HepG2 (cell line): ENCODE measurements around the gene ACP1. TPM values are rescaled to one million over a fixed set of nuclear protein-coding genes. Genes with fewer than 3 reads are reported as not detected.

Experiments
- ATAC-seq: fragments of 200-7000 bp; cut with Tn5 transposase; 3 replicates; pipeline ENCODE4 v1.9.1; 2020; ENCODE audit warnings: mild to moderate bottlenecking, moderate library complexity
- BruUV-seq: library from RNA; stranded (reverse); fragments of 400-500 nt; replicated peaks from 2 replicates; lab custom pipeline; 2021; lab: Mats Ljungman, UMichigan
- CTCF ChIA-PET: fragments of 300-600 bp; formaldehyde crosslinking; extraction: SDS; loops from one replicate; lab custom pipeline; 2021; ENCODE audit warnings: low total read pairs, inconsistent platforms, low intra/inter-chr PET ratio; lab: Yijun Ruan, JAX
- POLR2A ChIA-PET: fragments of 350-600 bp; sonication (Branson Sonifier 250); formaldehyde crosslinking; loops from one replicate; lab custom pipeline; 2020; ENCODE audit warnings: antibody characterized with exemption, inconsistent platforms; lab: Yijun Ruan, JAX
- DNase-seq: peaks from one replicate; pipeline ENCODE4 v3.0.0-alpha.2; 2015; ENCODE audit warnings: low spot score
- FAIRE-seq: peaks from 3 replicates; lab custom pipeline; 2011; peaks lifted over from hg19 to GRCh38; lab: Jason Lieb, UNC
- H2AFZ ChIP-seq: one replicate; pipeline ENCODE4 v1.6.1; 2011; ENCODE audit warnings: low read length, inconsistent platforms
- H3K27ac ChIP-seq: fragments of 300-600 bp; 3 replicates; pipeline ENCODE4 v1.8.0; 2011; ENCODE audit warnings: mixed run types, mild to moderate bottlenecking, mixed read lengths, low read length, inconsistent platforms; ENCODE audit not compliant: insufficient read depth; ENCODE audit errors: extremely low read length
- H3K27me3 ChIP-seq, 2 experiments: fragments of 200-600 bp in 1 of 2; 2 replicates in 1 of 2; 3 replicates in 1 of 2; pipeline versions ENCODE4 v1.6.0 to v1.8.0; 2011; ENCODE audit warnings: low read length in 2 of 2, mild to moderate bottlenecking in 2 of 2, moderate library complexity in 2 of 2, inconsistent platforms in 1 of 2; ENCODE audit not compliant: insufficient read depth in 2 of 2, control insufficient read depth in 1 of 2
- H3K36me3 ChIP-seq, 2 experiments: fragments of 200-600 bp in 1 of 2; replicated peaks in 1 of 2; 2 replicates in 1 of 2; 3 replicates in 1 of 2; pipeline versions ENCODE4 v1.5.1 to v1.8.0; 2011; ENCODE audit warnings: low read length in 2 of 2, inconsistent platforms in 1 of 2; ENCODE audit not compliant: insufficient read depth in 2 of 2, control insufficient read depth in 1 of 2
- H3K4me1 ChIP-seq: 2 replicates; pipeline ENCODE4 v1.5.1; 2012; ENCODE audit warnings: low read length, inconsistent platforms; ENCODE audit not compliant: insufficient read depth
- H3K4me2 ChIP-seq: 2 replicates; pipeline ENCODE4 v1.6.0; 2011; ENCODE audit warnings: low read depth, low read length, inconsistent platforms
- H3K4me3 ChIP-seq, 3 experiments: fragments of 200-600 bp in 1 of 3; sonication (generic), shearing (Covaris generic) in 1 of 3; replicated peaks in 1 of 3; 2 replicates each; pipeline ENCODE4 v1.5.1; 2011 to 2016; ENCODE audit warnings: low read length in 3 of 3, inconsistent platforms in 2 of 3, low read depth in 2 of 3, mild to moderate bottlenecking in 2 of 3, control low read depth in 1 of 3, mixed read lengths in 1 of 3; ENCODE audit not compliant: insufficient read depth in 1 of 3
- H3K79me2 ChIP-seq: one replicate; pipeline ENCODE4 v1.6.1; 2011; ENCODE audit warnings: low read length, inconsistent platforms; ENCODE audit not compliant: insufficient read depth
- H3K9ac ChIP-seq: 2 replicates; pipeline ENCODE4 v1.6.0; 2011; ENCODE audit warnings: mild to moderate bottlenecking, low read depth, low read length, inconsistent platforms; ENCODE audit not compliant: insufficient read depth
- H3K9me3 ChIP-seq: 2 replicates; pipeline ENCODE4 v1.5.1; 2012; ENCODE audit warnings: mild to moderate bottlenecking, low read length
- H4K20me1 ChIP-seq: 2 replicates; pipeline ENCODE4 v1.6.0; 2011; ENCODE audit warnings: inconsistent platforms, mild to moderate bottlenecking, low read length, moderate library complexity; ENCODE audit not compliant: insufficient read depth
- BRCA1 ChIP-seq: sonication (generic); formaldehyde crosslinking; IDR thresholded peaks from 2 replicates; pipeline ENCODE4 v1.4.0; 2020; ENCODE audit warnings: missing genetic modification reagents
- HNF1B ChIP-seq: sonication (generic); formaldehyde crosslinking; IDR thresholded peaks from 2 replicates; pipeline ENCODE4 v1.5.1; 2020; ENCODE audit warnings: mild to moderate bottlenecking, moderate library complexity, missing genetic modification reagents
- KAT8 ChIP-seq: IDR thresholded peaks from 2 replicates; pipeline ENCODE4 v1.6.1; 2016; ENCODE audit warnings: missing genetic modification reagents, missing compliant biosample characterization
- PAWR ChIP-seq: sonication (generic); formaldehyde crosslinking; IDR thresholded peaks from 2 replicates; pipeline ENCODE4 v1.4.0; 2020; ENCODE audit warnings: missing genetic modification reagents, mild to moderate bottlenecking, borderline replicate concordance
- ZKSCAN8 ChIP-seq: IDR thresholded peaks from 2 replicates; pipeline ENCODE4 v1.6.1; 2016; ENCODE audit warnings: borderline replicate concordance, missing genetic modification reagents, missing compliant biosample characterization
- WGBS: methylation state at CpG from one replicate; pipeline ENCODE4 v1.1.6; 2017; ENCODE audit warnings: low lambda C conversion rate; 5-methylcytosine and 5-hydroxymethylcytosine counted together
- in situ Hi-C: cut with HindIII; loops from 2 replicates; pipeline ENCODE4 v1.10.0; 2017; ENCODE audit warnings: low pct_unique_long_range_greater_than_20kb; ENCODE audit not compliant: extremely low pct_ligation_motif_present
- intact Hi-C: fragments of 100-400 bp; cut with micrococcal nuclease; formaldehyde crosslinking; loops from one replicate; pipeline ENCODE4 v1.10.0; 2022; ENCODE audit not compliant: unreplicated experiment
- polyA plus RNA-seq, 8 experiments: library from polyadenylated mRNA; depleted of rRNA in 3 of 8; stranded (reverse) in 7 of 8; unstranded in 1 of 8; fragments of >200 nt; fragmentation: Illumina TruSeq in 4 of 8; extraction: Trizol in 4 of 8; gene quantifications; 2 replicates each; pipeline versions ENCODE4 v1.2.1 to v1.2.3, GENCODE V29; 2011 to 2016; ENCODE audit warnings: low read depth in 4 of 8, missing spikeins in 1 of 8, mixed read lengths in 1 of 8; ENCODE audit not compliant: insufficient read depth in 1 of 8
- total RNA-seq, 5 experiments: library from RNA; depleted of rRNA; stranded (reverse); fragments of >200 nt; fragmentation: Illumina TruSeq; extraction: Trizol; gene quantifications; 2 replicates each; pipeline ENCODE4 v1.2.3, GENCODE V29; 2016; ENCODE audit warnings: low read depth in 1 of 5
- TF ChIP-seq, protein P1 (sequence below): sonication (generic); formaldehyde crosslinking; IDR thresholded peaks from 2 replicates; pipeline ENCODE4 v1.5.0; 2020; ENCODE audit warnings: mild to moderate bottlenecking, missing genetic modification reagents, borderline replicate concordance
- TF ChIP-seq, protein P2 (sequence below), 2 experiments: sonication (generic) in 1 of 2; formaldehyde crosslinking in 1 of 2; IDR thresholded peaks; 2 replicates each; pipeline versions ENCODE4 v1.4.0 to v1.6.1; 2016 to 2020; ENCODE audit warnings: borderline replicate concordance in 1 of 2, low read depth in 1 of 2, mild to moderate bottlenecking in 1 of 2, missing genetic modification reagents in 1 of 2
- TF ChIP-seq, protein P3 (sequence below): IDR thresholded peaks from 2 replicates; pipeline ENCODE4 v1.6.1; 2016; ENCODE audit warnings: control low read depth

The ACP1 gene
- total and polyA plus RNA-seq, 2 of the 13 experiments (the other 11 are each of a cell fraction or from before 2014, with no cell fraction given), result 246 to 348 TPM

GRCh38 chr2:290090-290722 lies 25.5 kb downstream of the ACP1 start (continued):
- TF ChIP-seq, protein P1, sequence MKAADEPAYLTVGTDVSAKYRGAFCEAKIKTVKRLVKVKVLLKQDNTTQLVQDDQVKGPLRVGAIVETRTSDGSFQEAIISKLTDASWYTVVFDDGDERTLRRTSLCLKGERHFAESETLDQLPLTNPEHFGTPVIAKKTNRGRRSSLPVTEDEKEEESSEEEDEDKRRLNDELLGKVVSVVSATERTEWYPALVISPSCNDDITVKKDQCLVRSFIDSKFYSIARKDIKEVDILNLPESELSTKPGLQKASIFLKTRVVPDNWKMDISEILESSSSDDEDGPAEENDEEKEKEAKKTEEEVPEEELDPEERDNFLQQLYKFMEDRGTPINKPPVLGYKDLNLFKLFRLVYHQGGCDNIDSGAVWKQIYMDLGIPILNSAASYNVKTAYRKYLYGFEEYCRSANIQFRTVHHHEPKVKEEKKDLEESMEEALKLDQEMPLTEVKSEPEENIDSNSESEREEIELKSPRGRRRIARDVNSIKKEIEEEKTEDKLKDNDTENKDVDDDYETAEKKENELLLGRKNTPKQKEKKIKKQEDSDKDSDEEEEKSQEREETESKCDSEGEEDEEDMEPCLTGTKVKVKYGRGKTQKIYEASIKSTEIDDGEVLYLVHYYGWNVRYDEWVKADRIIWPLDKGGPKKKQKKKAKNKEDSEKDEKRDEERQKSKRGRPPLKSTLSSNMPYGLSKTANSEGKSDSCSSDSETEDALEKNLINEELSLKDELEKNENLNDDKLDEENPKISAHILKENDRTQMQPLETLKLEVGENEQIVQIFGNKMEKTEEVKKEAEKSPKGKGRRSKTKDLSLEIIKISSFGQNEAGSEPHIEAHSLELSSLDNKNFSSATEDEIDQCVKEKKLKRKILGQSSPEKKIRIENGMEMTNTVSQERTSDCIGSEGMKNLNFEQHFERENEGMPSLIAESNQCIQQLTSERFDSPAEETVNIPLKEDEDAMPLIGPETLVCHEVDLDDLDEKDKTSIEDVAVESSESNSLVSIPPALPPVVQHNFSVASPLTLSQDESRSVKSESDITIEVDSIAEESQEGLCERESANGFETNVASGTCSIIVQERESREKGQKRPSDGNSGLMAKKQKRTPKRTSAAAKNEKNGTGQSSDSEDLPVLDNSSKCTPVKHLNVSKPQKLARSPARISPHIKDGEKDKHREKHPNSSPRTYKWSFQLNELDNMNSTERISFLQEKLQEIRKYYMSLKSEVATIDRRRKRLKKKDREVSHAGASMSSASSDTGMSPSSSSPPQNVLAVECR, result peak; percentile 2; the same call in 1 of the 2 replicates
- peak; percentile 60; the same call in 1 of the 2 replicates for TF ChIP-seq BRCA1 (CRISPR knock-in tag)
- peak; percentile 45; the same call in 1 of the 2 replicates for TF ChIP-seq KAT8 (CRISPR knock-in tag)
- peak; percentile 63; the same call in 1 of the 2 replicates for TF ChIP-seq ZKSCAN8
- TF ChIP-seq, all 625 proteins: peak for 81

DNA sequence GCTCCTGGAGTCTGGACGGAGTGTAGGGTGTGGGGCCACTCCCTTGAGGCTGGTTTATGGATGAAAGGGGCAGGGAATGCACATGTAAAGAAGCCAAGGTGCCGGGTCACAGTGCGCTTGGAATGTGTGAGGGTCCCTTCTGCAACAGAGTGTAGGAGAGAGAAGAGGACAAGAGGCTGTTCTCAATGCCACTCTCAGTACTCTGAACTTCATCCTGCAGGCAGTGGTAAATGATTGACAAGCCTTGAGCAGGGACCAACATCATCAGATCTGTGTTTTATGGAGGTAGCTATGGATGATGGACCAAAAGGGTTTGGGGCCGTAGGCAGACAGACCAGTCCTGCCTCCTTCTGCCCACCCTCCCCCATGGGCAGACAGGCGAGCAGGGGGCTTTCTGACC lies 30.3 kb downstream of the ACP1 start:
- Histone ChIP-seq H4K20me1 (no peaks in the 10 kb centered on the region), H3K36me3 (no peaks in the 10 kb centered on the region), H3K27ac (no peak overlapping the region), H3K9ac (no peak overlapping the region), H3K79me2 (no peaks in the 10 kb centered on the region), H2AFZ (no peak overlapping the region), H3K27me3 (peaks cover 0 to 17% of the 10 kb centered on the region in 2 experiments; a peak in 4 of 5 replicates), H3K4me1 (peaks cover 9% of the 10 kb centered on the region), H3K4me3 (no peak overlapping the region), H3K9me3 (no peaks in the 10 kb centered on the region), H3K4me2 (no peak overlapping the region)
- TF ChIP-seq, protein P2, sequence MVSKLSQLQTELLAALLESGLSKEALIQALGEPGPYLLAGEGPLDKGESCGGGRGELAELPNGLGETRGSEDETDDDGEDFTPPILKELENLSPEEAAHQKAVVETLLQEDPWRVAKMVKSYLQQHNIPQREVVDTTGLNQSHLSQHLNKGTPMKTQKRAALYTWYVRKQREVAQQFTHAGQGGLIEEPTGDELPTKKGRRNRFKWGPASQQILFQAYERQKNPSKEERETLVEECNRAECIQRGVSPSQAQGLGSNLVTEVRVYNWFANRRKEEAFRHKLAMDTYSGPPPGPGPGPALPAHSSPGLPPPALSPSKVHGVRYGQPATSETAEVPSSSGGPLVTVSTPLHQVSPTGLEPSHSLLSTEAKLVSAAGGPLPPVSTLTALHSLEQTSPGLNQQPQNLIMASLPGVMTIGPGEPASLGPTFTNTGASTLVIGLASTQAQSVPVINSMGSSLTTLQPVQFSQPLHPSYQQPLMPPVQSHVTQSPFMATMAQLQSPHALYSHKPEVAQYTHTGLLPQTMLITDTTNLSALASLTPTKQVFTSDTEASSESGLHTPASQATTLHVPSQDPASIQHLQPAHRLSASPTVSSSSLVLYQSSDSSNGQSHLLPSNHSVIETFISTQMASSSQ (IDR thresholded peaks at IDR 0.05; ENCODE audit: low read depth), result 0 out of 2 replicates have a peak, but pooled peaks have one; percentile 28
- TF ChIP-seq, protein P2 (CRISPR knock-in tag; IDR thresholded peaks at IDR 0.05; ENCODE audit: borderline replicate concordance), result peak; percentile 50; the same call in 1 of the 2 replicates
- no peak for TF ChIP-seq PAWR (CRISPR knock-in tag)
- TF ChIP-seq HNF1B, result peak; percentile 52
- TF ChIP-seq, protein P3, sequence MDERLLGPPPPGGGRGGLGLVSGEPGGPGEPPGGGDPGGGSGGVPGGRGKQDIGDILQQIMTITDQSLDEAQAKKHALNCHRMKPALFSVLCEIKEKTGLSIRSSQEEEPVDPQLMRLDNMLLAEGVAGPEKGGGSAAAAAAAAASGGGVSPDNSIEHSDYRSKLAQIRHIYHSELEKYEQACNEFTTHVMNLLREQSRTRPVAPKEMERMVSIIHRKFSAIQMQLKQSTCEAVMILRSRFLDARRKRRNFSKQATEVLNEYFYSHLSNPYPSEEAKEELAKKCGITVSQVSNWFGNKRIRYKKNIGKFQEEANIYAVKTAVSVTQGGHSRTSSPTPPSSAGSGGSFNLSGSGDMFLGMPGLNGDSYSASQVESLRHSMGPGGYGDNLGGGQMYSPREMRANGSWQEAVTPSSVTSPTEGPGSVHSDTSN (CRISPR knock-in tag), result peak; percentile 76
- FAIRE-seq, result no peak
- in situ Hi-C loops, result no loop called here
- DNase-seq, result no peak
- WGBS, result 3% methylated on average over 5 of the region's 5 CpGs
- POLR2A ChIA-PET, result no interaction called here
- intact Hi-C loops, result no loop called here
- CTCF ChIA-PET, result no interaction called here
- no TSS peak for BruUV-seq
- ATAC-seq, result peak; percentile 90
